Fibroblast of lung (primary cell): ENCODE measurements around the gene DDAH1. TPM values are rescaled to one million over a fixed set of nuclear protein-coding genes. Genes with fewer than 3 reads are reported as not detected.

ENCODE experiments used
- DNase-seq, 2 donors: peaks; one replicate each; pipeline versions ENCODE4 v3.0.0 to v3.0.0-alpha.2; 2010; ENCODE audit warnings: low read depth in 2 of 2
- H2AFZ ChIP-seq: 2 replicates; pipeline ENCODE4 v1.5.1; 2012; ENCODE audit warnings: low read length, control low read depth, inconsistent platforms
- H3K27ac ChIP-seq: 2 replicates; pipeline ENCODE4 v1.5.1; 2011; ENCODE audit warnings: low read length, control low read depth; ENCODE audit not compliant: insufficient read depth
- H3K27me3 ChIP-seq: 2 replicates; pipeline ENCODE4 v1.5.1; 2011; ENCODE audit warnings: mild to moderate bottlenecking, low read length; ENCODE audit not compliant: control insufficient read depth, insufficient read depth
- H3K36me3 ChIP-seq: 2 replicates; pipeline ENCODE4 v1.5.1; 2011; ENCODE audit warnings: low read length; ENCODE audit not compliant: control insufficient read depth, insufficient read depth
- H3K4me1 ChIP-seq: 2 replicates; pipeline ENCODE4 v1.5.1; 2011; ENCODE audit warnings: low read length; ENCODE audit not compliant: control insufficient read depth, insufficient read depth; ENCODE audit errors: extremely low read depth
- H3K4me2 ChIP-seq: 2 replicates; pipeline ENCODE4 v1.5.1; 2011; ENCODE audit warnings: low read length, control low read depth; ENCODE audit not compliant: insufficient read depth; ENCODE audit errors: extremely low read depth
- H3K4me3 ChIP-seq, 4 experiments: fragments of 200-600 bp in 1 of 4; sonication (generic) in 1 of 4; replicated peaks in 1 of 4; 2 replicates each; pipeline ENCODE4 v1.5.1; 2011 to 2016; ENCODE audit warnings: low read length in 4 of 4, low read depth in 3 of 4, mild to moderate bottlenecking in 3 of 4, control low read depth in 2 of 4, inconsistent platforms in 1 of 4, mixed read lengths in 1 of 4; ENCODE audit not compliant: insufficient read depth in 1 of 4; ENCODE audit errors: control extremely low read depth in 1 of 4
- H3K79me2 ChIP-seq: 2 replicates; pipeline ENCODE4 v1.5.1; 2012; ENCODE audit warnings: mild to moderate bottlenecking, low read length, inconsistent platforms; ENCODE audit not compliant: control insufficient read depth, insufficient read depth
- H3K9ac ChIP-seq: 2 replicates; pipeline ENCODE4 v1.5.1; 2011; ENCODE audit warnings: mild to moderate bottlenecking, low read length, control low read depth; ENCODE audit not compliant: insufficient read depth
- H3K9me3 ChIP-seq: 2 replicates; pipeline ENCODE4 v1.5.1; 2012; ENCODE audit warnings: low read depth, low read length; ENCODE audit not compliant: control insufficient read depth, insufficient read depth
- H4K20me1 ChIP-seq: 2 replicates; pipeline ENCODE4 v1.5.1; 2011; ENCODE audit warnings: low read length; ENCODE audit not compliant: control insufficient read depth, insufficient read depth; ENCODE audit errors: extremely low read depth
- CTCF ChIP-seq, 2 donors: IDR thresholded peaks in 1 of 2; conservative IDR thresholded peaks in 1 of 2; 1 replicate in 1 of 2; 2 replicates in 1 of 2; pipeline ENCODE4 v1.5.1; 2011 to 2012; ENCODE audit warnings: low read length in 2 of 2, control low read depth in 1 of 2, inconsistent platforms in 1 of 2, low read depth in 1 of 2, mild to moderate bottlenecking in 1 of 2
- EZH2 ChIP-seq: IDR thresholded peaks from 2 replicates; pipeline ENCODE4 v1.5.1; 2012; ENCODE audit warnings: low read length, control low read depth, mild to moderate bottlenecking; ENCODE audit errors: missing control alignments
- polyA plus RNA-seq, 2 donors: library from polyadenylated mRNA; depleted of rRNA in 1 of 2; stranded (reverse) in 1 of 2; unstranded in 1 of 2; fragments of >200 nt; gene quantifications; 2 replicates each; pipeline ENCODE4 v1.2.1, GENCODE V29; 2011 to 2012; ENCODE audit warnings: missing spikeins in 1 of 2
- total RNA-seq: library from RNA; depleted of rRNA; stranded (reverse); fragments of >200 nt; gene quantifications from 2 replicates; pipeline ENCODE4 v1.2.1, GENCODE V29; 2014

Gene DDAH1
- total and polyA plus RNA-seq, 2 donors (not counting 1 experiment from before 2014, with no cell fraction given) = 50.0 to 218 TPM

- Histone ChIP-seq H4K20me1 (no peaks in the 10 kb centered on the region), H3K27ac (no peak overlapping the region), H3K79me2 (peaks cover 17% of the 10 kb centered on the region), H3K4me2 (no peak overlapping the region), H3K4me3 (no peak overlapping the region), H3K9me3 (no peaks in the 10 kb centered on the region), H3K4me1 (no peaks in the 10 kb centered on the region), H3K36me3 (no peaks in the 10 kb centered on the region), H2AFZ (no peak overlapping the region), H3K9ac (no peak overlapping the region), H3K27me3 (no peaks in the 10 kb centered on the region)
- no peak for TF ChIP-seq EZH2
- no peak for TF ChIP-seq CTCF (conservative IDR thresholded peaks at IDR 0.05 in 1 of 2, IDR thresholded peaks at IDR 0.05 in 1 of 2; ENCODE audit: low read depth in 1 of 2, low read length in 2 of 2)
- DNase-seq = no peak
Measured at GRCh38 chr1:85387781-85388180, 77.2 kb downstream of the DDAH1 start.

GRCh38 chr1:85386068-85386722 lies 78.8 kb downstream of the DDAH1 start:
- Histone ChIP-seq H3K79me2 (peaks cover 17% of the 10 kb centered on the region), H3K9me3 (no peaks in the 10 kb centered on the region), H2AFZ (no peak overlapping the region), H3K36me3 (no peaks in the 10 kb centered on the region), H4K20me1 (no peaks in the 10 kb centered on the region), H3K4me2 (no peak overlapping the region), H3K4me1 (no peaks in the 10 kb centered on the region), H3K9ac (no peak overlapping the region), H3K27me3 (no peaks in the 10 kb centered on the region), H3K4me3 (no peak overlapping the region), H3K27ac (no peak overlapping the region)
- DNase-seq = no peak
- TF ChIP-seq EZH2 (no peak), CTCF (conservative IDR thresholded peaks at IDR 0.05 in 1 of 2, IDR thresholded peaks at IDR 0.05 in 1 of 2; ENCODE audit: low read depth in 1 of 2, low read length in 2 of 2) (no peak)

- Histone ChIP-seq H3K27ac (no peak overlapping the region), H4K20me1 (no peaks in the 10 kb centered on the region), H3K9me3 (no peaks in the 10 kb centered on the region), H3K9ac (no peak overlapping the region), H3K4me1 (no peaks in the 10 kb centered on the region), H3K36me3 (no peaks in the 10 kb centered on the region), H3K4me2 (no peak overlapping the region), H2AFZ (no peak overlapping the region), H3K27me3 (no peaks in the 10 kb centered on the region), H3K4me3 (no peak overlapping the region), H3K79me2 (peaks cover 17% of the 10 kb centered on the region)
- TF ChIP-seq CTCF (conservative IDR thresholded peaks at IDR 0.05 in 1 of 2, IDR thresholded peaks at IDR 0.05 in 1 of 2; ENCODE audit: low read depth in 1 of 2, low read length in 2 of 2) (no peak), EZH2 (no peak)
- DNase-seq = peak in 1 of 2 donors; percentile 82
Measured at GRCh38 chr1:85379203-85380136, 85.5 kb downstream of the DDAH1 start.
